Thyroid gland (tissue), 4 donors: ENCODE results near the gene TBCCD1. TPM values are rescaled to one million over a fixed set of nuclear protein-coding genes. Genes with fewer than 3 reads are reported as not detected.

Experiments used
- DNase-seq, 2 donors: peaks; one replicate each; pipeline ENCODE4 v3.0.0-alpha.2; 2019
- H3K27ac ChIP-seq, 3 donors: fragments of 200-600 bp; sonication (generic); 1 replicate in 2 of 3; 2 replicates in 1 of 3; pipeline ENCODE4 v1.5.1; 2016 to 2019; ENCODE audit warnings: mild to moderate bottlenecking in 1 of 3, moderate library complexity in 1 of 3
- H3K27me3 ChIP-seq: fragments of 200-600 bp; sonication (generic); one replicate; pipeline ENCODE4 v1.5.1; 2019
- H3K36me3 ChIP-seq, 2 donors: fragments of 200-600 bp; sonication (generic); one replicate each; pipeline ENCODE4 v1.5.1; 2016 to 2019
- H3K4me1 ChIP-seq, 2 donors: fragments of 200-600 bp; sonication (generic); one replicate each; pipeline ENCODE4 v1.5.1; 2017 to 2019
- H3K4me3 ChIP-seq, 3 donors: fragments of 200-600 bp; sonication (generic); replicated peaks in 1 of 3; 1 replicate in 2 of 3; 2 replicates in 1 of 3; pipeline ENCODE4 v1.5.1; 2016; ENCODE audit warnings: mild to moderate bottlenecking in 1 of 3
- H3K9me3 ChIP-seq: fragments of 200-600 bp; sonication (generic); one replicate; pipeline ENCODE4 v1.5.1; 2017
- CTCF ChIP-seq, 6 experiments: fragments of 200-600 bp in 3 of 6; fragments of 450-650 bp in 3 of 6; sonication (generic) in 3 of 6; IDR thresholded peaks; one replicate each; pipeline ENCODE4 v1.5.1; 2016 to 2019; ENCODE audit warnings: antibody characterized with exemption in 6 of 6, mild to moderate bottlenecking in 2 of 6, inconsistent platforms in 1 of 6, moderate library complexity in 1 of 6
- POLR2A ChIP-seq, 2 donors: fragments of 450-650 bp; IDR thresholded peaks; one replicate each; pipeline ENCODE4 v1.6.1; 2017; ENCODE audit warnings: antibody characterized with exemption in 2 of 2, mild to moderate bottlenecking in 2 of 2, moderate library complexity in 1 of 2
- whole genome bisulfite sequencing, 2 donors: methylation state at CpG; one replicate each; pipeline ENCODE4 v1.1.5; 2017; 5-methylcytosine and 5-hydroxymethylcytosine counted together
- intact Hi-C: fragments of 100-400 bp; cut with DNase I; formaldehyde crosslinking; loops from one replicate; pipeline ENCODE4 v1.15.1; 2023
- total RNA-seq, 4 donors: library from RNA; depleted of rRNA; stranded (reverse); fragments of >200 nt; gene quantifications; one replicate each; pipeline ENCODE4 v1.2.3, GENCODE V29; 2016

Gene TBCCD1
- total RNA-seq, 4 donors from 2014 or later = 20.8 to 24.3 (median 21.6) TPM

DNA sequence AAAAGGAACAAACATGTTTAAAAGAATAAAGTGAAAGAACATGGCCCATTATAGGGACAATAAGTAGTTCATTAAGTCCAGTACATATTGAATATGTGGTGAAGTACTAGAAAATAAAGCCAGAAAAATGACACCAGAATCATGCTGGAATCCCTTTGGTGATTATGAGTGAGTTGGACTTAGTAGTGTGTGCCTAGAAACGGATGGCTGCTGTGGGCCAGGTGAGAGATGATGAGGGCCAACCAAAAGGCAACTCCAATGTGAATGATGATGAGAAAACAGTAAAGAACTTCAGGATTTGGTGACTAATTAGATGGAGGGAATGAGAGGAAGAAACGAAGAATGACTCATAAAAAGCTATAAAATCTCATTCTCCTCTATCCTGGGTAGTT lies 26.3 kb downstream of the TBCCD1 start:
- H3K27ac ChIP-seq = no peak overlapping the region
- peaks cover 3 to 9% of the 10 kb centered on the region in 2 donors for H3K4me1 ChIP-seq
- no peaks in the 10 kb centered on the region for H3K9me3 ChIP-seq
- H3K27me3 ChIP-seq = no peaks in the 10 kb centered on the region
- intact Hi-C loops = loop anchor here (5.0 kb wide), 2 partner anchors 284 to 559 kb away; no protein-coding TSS in a partner anchor
- 48 to 51% methylated on average over 2 of the region's 2 CpGs for WGBS, 2 donors
- no peak for DNase-seq
- no peak for TF ChIP-seq POLR2A (IDR thresholded peaks at IDR 0.05)
- no peak for TF ChIP-seq CTCF (IDR thresholded peaks at IDR 0.05)
- no peak overlapping the region for H3K4me3 ChIP-seq
- no peaks in the 10 kb centered on the region for H3K36me3 ChIP-seq

- peak; percentile 83 to 87 for DNase-seq
- WGBS, 2 donors = 10 to 11% methylated on average over 8 of the region's 8 CpGs
- Histone ChIP-seq H3K27me3 (no peaks in the 10 kb centered on the region), H3K9me3 (no peaks in the 10 kb centered on the region), H3K27ac (no peak overlapping the region), H3K4me3 (no peak overlapping the region), H3K36me3 (no peaks in the 10 kb centered on the region), H3K4me1 (peaks cover 3 to 9% of the 10 kb centered on the region in 2 donors)
- TF ChIP-seq POLR2A (IDR thresholded peaks at IDR 0.05) (no peak), CTCF (IDR thresholded peaks at IDR 0.05) (peak; percentile 17 to 94 (median 70))
- intact Hi-C loops = loop anchor here (5.0 kb wide), 2 partner anchors 283 to 558 kb away; no protein-coding TSS in a partner anchor
Observed at GRCh38 chr3:186540221-186540834, 26.8 kb downstream of the TBCCD1 start.

- Histone ChIP-seq H3K9me3 (no peaks in the 10 kb centered on the region), H3K4me3 (no peak overlapping the region), H3K36me3 (no peaks in the 10 kb centered on the region), H3K27me3 (no peaks in the 10 kb centered on the region), H3K27ac (no peak overlapping the region), H3K4me1 (peaks cover 3 to 9% of the 10 kb centered on the region in 2 donors)
- no peak for DNase-seq
- no peak for TF ChIP-seq POLR2A (IDR thresholded peaks at IDR 0.05)
- TF ChIP-seq CTCF (IDR thresholded peaks at IDR 0.05) = no peak
- intact Hi-C loops = no loop called here
- WGBS, 2 donors = 97 to 100% methylated on average over 3 of the region's 3 CpGs
Observed at GRCh38 chr3:186538779-186539178, 28.4 kb downstream of the TBCCD1 start.

DNA sequence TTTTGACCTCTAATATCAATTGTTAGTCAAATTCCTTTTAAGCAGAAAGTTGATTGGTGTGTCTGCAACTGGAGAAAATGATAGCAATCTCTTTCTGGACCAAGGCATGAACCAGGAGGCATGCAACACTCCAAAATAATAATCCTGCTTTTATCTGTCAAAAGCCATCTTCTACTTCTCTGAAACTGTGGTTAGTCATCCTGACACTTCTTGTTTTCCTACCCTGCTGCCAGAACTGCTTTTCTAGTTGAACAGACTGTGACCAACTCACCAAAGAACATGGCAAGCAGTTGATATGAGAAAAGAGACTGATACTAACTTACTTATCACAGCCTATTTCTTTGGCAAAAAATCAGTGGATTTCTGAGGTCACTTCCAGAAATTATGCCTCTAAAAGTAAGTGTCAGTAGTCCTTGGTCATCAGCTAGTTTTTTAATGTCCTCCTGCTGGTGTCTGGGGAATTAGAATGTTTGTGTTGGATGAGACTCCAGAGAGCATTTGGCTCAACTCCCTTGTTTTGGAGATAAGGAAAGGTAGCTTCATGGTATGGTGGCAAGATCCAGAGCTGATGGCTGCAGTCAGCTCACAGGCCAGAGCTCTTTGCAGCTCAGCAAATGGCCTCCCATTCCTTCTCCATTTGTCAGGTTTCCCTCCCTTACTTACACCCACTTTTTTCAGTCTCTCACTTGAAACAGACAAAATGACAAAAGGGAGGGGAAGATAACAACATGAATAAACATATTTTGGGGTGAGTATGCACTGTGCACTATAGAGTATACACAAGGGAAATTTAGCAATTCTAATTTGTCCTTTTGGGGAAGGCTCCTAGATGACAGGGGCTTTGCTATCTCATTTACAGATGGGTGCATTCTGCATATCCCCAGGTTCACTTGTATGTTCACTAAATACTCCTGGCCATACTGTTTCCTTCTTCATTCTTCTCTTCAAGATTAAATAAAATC lies 30.0 kb downstream of the TBCCD1 start:
- intact Hi-C loops = no loop called here
- H3K27ac ChIP-seq = no peak overlapping the region
- no peaks in the 10 kb centered on the region for H3K9me3 ChIP-seq
- no peaks in the 10 kb centered on the region for H3K27me3 ChIP-seq
- H3K4me1 ChIP-seq = peaks cover 3 to 9% of the 10 kb centered on the region in 2 donors
- no peak overlapping the region for H3K4me3 ChIP-seq
- TF ChIP-seq POLR2A (IDR thresholded peaks at IDR 0.05) (no peak), CTCF (IDR thresholded peaks at IDR 0.05) (no peak)
- DNase-seq = no peak
- no peaks in the 10 kb centered on the region for H3K36me3 ChIP-seq
